GM21528 (cell line): Measurements from ENCODE around the gene FANCC.

Source experiments
- ATAC-seq: cut with Tn5 transposase; IDR thresholded peaks from one replicate; pipeline ENCODE4 v1.9.1; 2021; ENCODE audit warnings: mild to moderate bottlenecking, moderate library complexity; ENCODE audit not compliant: unreplicated experiment, low FRiP score

Gene FANCC

GRCh38 chr9:95129476-95130291, 187.8 kb downstream of the FANCC start:
- ATAC-seq: no peak

- no peak for ATAC-seq
Observed at GRCh38 chr9:95128177-95128524, 189.4 kb downstream of the FANCC start.

- no peak for ATAC-seq
Observed at GRCh38 chr9:95127249-95128176, 190.0 kb downstream of the FANCC start.

GRCh38 chr9:95126739-95127138, 190.8 kb downstream of the FANCC start:
- no peak for ATAC-seq

- ATAC-seq: no peak
Observed at GRCh38 chr9:95125652-95126051, 191.9 kb downstream of the FANCC start.

GRCh38 chr9:95124582-95125367, 192.7 kb downstream of the FANCC start:
- ATAC-seq: no peak

GRCh38 chr9:95120781-95121370, 196.6 kb downstream of the FANCC start:
- no peak for ATAC-seq

- ATAC-seq: no peak
Observed at GRCh38 chr9:95118596-95118995, 198.9 kb downstream of the FANCC start.

- ATAC-seq: no peak
Observed at GRCh38 chr9:95116808-95117204, 200.7 kb downstream of the FANCC start.

- ATAC-seq: no peak
Observed at GRCh38 chr9:95116002-95116807, 201.3 kb downstream of the FANCC start.

- ATAC-seq: no peak
Observed at GRCh38 chr9:95115104-95115503, 202.4 kb downstream of the FANCC start.

GRCh38 chr9:95112436-95113280, 204.9 kb downstream of the FANCC start:
- ATAC-seq: no peak

- no peak for ATAC-seq
Observed at GRCh38 chr9:95111716-95112115, 205.8 kb downstream of the FANCC start.

GRCh38 chr9:95110921-95111525, 206.5 kb downstream of the FANCC start:
- ATAC-seq: no peak

GRCh38 chr9:95109456-95109855, 208.1 kb downstream of the FANCC start:
- ATAC-seq: no peak

GRCh38 chr9:95108777-95109176, 208.7 kb downstream of the FANCC start:
- ATAC-seq: no peak

GRCh38 chr9:95107976-95108375, 209.5 kb downstream of the FANCC start:
- no peak for ATAC-seq

- no peak for ATAC-seq
Observed at GRCh38 chr9:95107001-95107749, 210.3 kb downstream of the FANCC start.
